Fibroblast of peridontal ligament (primary cell): Measurements from ENCODE around the gene CHN2.

Experiments used
- DNase-seq: peaks from one replicate; pipeline ENCODE4 v3.0.0-alpha.2; 2010; ENCODE audit errors: extremely low read depth

The CHN2 gene

GRCh38 chr7:29332875-29333855 lies 138.6 kb downstream of the CHN2 start:
- no peak for DNase-seq

GRCh38 chr7:29335188-29336083 lies 140.9 kb downstream of the CHN2 start:
- no peak for DNase-seq

GRCh38 chr7:29337546-29338116 lies 143.1 kb downstream of the CHN2 start:
- no peak for DNase-seq

- no peak for DNase-seq
These were observed 146.1 kb downstream of the CHN2 start for GRCh38 chr7:29340696-29341095.

- DNase-seq, result no peak
These were observed 146.6 kb downstream of the CHN2 start for GRCh38 chr7:29341156-29341555.

- DNase-seq, result no peak
These were observed 148.2 kb downstream of the CHN2 start for GRCh38 chr7:29342761-29343160.

- no peak for DNase-seq
These were observed 148.8 kb downstream of the CHN2 start for GRCh38 chr7:29343399-29343798.

GRCh38 chr7:29344334-29344978 lies 149.9 kb downstream of the CHN2 start:
- no peak for DNase-seq

- DNase-seq, result no peak
These were observed 151.0 kb downstream of the CHN2 start for GRCh38 chr7:29345590-29345989.

- no peak for DNase-seq
These were observed 151.8 kb downstream of the CHN2 start for GRCh38 chr7:29346231-29346978.

GRCh38 chr7:29349362-29349761 lies 154.8 kb downstream of the CHN2 start:
- DNase-seq, result no peak

GRCh38 chr7:29350351-29350750 lies 155.8 kb downstream of the CHN2 start:
- no peak for DNase-seq

GRCh38 chr7:29352041-29352440 lies 157.5 kb downstream of the CHN2 start:
- no peak for DNase-seq

- no peak for DNase-seq
These were observed 159.2 kb downstream of the CHN2 start for GRCh38 chr7:29353810-29354209.

- no peak for DNase-seq
These were observed 159.8 kb downstream of the CHN2 start for GRCh38 chr7:29354340-29354739.

- no peak for DNase-seq
These were observed 160.8 kb downstream of the CHN2 start for GRCh38 chr7:29355388-29355787.

- no peak for DNase-seq
These were observed 162.1 kb downstream of the CHN2 start for GRCh38 chr7:29356631-29357030.

- DNase-seq, result no peak
These were observed 165.0 kb downstream of the CHN2 start for GRCh38 chr7:29359482-29360093.

GRCh38 chr7:29360633-29361625 lies 166.4 kb downstream of the CHN2 start:
- no peak for DNase-seq
